ENCODE data around the gene TIGD6. TPM values are rescaled to one million over a fixed set of nuclear protein-coding genes. Genes with fewer than 3 reads are reported as not detected.

TIGD6 gene
- total and polyA plus RNA-seq, 4 experiments from 2014 or later = 1.3 to 6.8 (median 3.5) TPM

Other genes with a start within 250 kb of the TIGD6 start
- gene PDE6A, start 55.9 kb downstream of the TIGD6 start, total RNA-seq = not detected
- not detected for gene PDE6A, start 55.9 kb downstream of the TIGD6 start, polyA plus RNA-seq
- 10 to 100 TPM; 14.2 to 14.3 TPM for gene SLC26A2, start 39.9 kb downstream of the TIGD6 start, total RNA-seq
- gene SLC26A2, start 39.9 kb downstream of the TIGD6 start, polyA plus RNA-seq = 1 to 10 TPM; 1.4 to 4.0 TPM
- gene HMGXB3, start 85 bp upstream of the TIGD6 start, total RNA-seq = 10 to 100 TPM; 35.3 to 35.4 TPM
- gene HMGXB3, start 85 bp upstream of the TIGD6 start, polyA plus RNA-seq = 10 to 100 TPM in 1 of 2 donors, 1 to 10 TPM in 1; 8.5 to 14.6 TPM
- 1 to 10 TPM; 2.4 to 2.9 TPM for gene CSF1R, start 85.9 kb upstream of the TIGD6 start, total RNA-seq
- under 1 TPM; 0.04 to 0.23 TPM for gene CSF1R, start 85.9 kb upstream of the TIGD6 start, polyA plus RNA-seq
- not detected for gene PDGFRB, start 155.2 kb upstream of the TIGD6 start, total RNA-seq
- gene PDGFRB, start 155.2 kb upstream of the TIGD6 start, polyA plus RNA-seq = not detected
- gene CDX1, start 166.1 kb upstream of the TIGD6 start, total RNA-seq = not detected
- not detected for gene CDX1, start 166.1 kb upstream of the TIGD6 start, polyA plus RNA-seq
- not detected for gene SLC6A7, start 189.4 kb upstream of the TIGD6 start, total RNA-seq
- gene SLC6A7, start 189.4 kb upstream of the TIGD6 start, polyA plus RNA-seq = not detected